ENCODE results near the gene RNF167. TPM values are rescaled to one million over a fixed set of nuclear protein-coding genes. Genes with fewer than 3 reads are reported as not detected.
"Not testable (repeated sequence)": the region's sequence is repeated elsewhere in the genome, so short reads cannot be mapped to it uniquely, and the experiment has no call there.

Gene RNF167
- total and polyA plus RNA-seq, 9 donors = 34.6 to 71.5 (median 69.4) TPM

GRCh38 chr17:4926577-4927335 lies 13.3 kb upstream of the RNF167 start:
- not testable (repeated sequence) for H3K27ac ChIP-seq (ENCODE audit: low read length); H3K9me3 ChIP-seq (replicated peaks; ENCODE audit: control insufficient read depth, low read depth, low read length); H3K36me3 ChIP-seq (ENCODE audit: control insufficient read depth, insufficient read depth, low read length); DNase-seq; H3K4me1 ChIP-seq (ENCODE audit: control insufficient read depth, insufficient read depth, low read length); H3K27me3 ChIP-seq (ENCODE audit: control insufficient read depth, insufficient read depth, low read length); H3K4me3 ChIP-seq (ENCODE audit: low read length)
- WGBS (ENCODE audit: insufficient coverage) = 85% methylated on average over 20 of the region's 24 CpGs

GRCh38 chr17:4928881-4929280 lies 11.2 kb upstream of the RNF167 start:
- no peak overlapping the region for H3K27ac ChIP-seq (ENCODE audit: low read length)
- H3K9me3 ChIP-seq (replicated peaks; ENCODE audit: control insufficient read depth, low read depth, low read length) = no peaks in the 10 kb centered on the region
- DNase-seq = no peak
- H3K4me1 ChIP-seq (ENCODE audit: control insufficient read depth, insufficient read depth, low read length) = peaks cover under 1% of the 10 kb centered on the region
- H3K36me3 ChIP-seq (ENCODE audit: control insufficient read depth, insufficient read depth, low read length) = no peaks in the 10 kb centered on the region
- WGBS (ENCODE audit: insufficient coverage) = 96% methylated on average over 12 of the region's 18 CpGs
- H3K27me3 ChIP-seq (ENCODE audit: control insufficient read depth, insufficient read depth, low read length) = no peaks in the 10 kb centered on the region
- no peak overlapping the region for H3K4me3 ChIP-seq (ENCODE audit: low read length)

- Histone ChIP-seq H3K27me3 (ENCODE audit: control insufficient read depth, insufficient read depth, low read length) (no peaks in the 10 kb centered on the region), H3K36me3 (ENCODE audit: control insufficient read depth, insufficient read depth, low read length) (peaks cover 14% of the 10 kb centered on the region), H3K4me3 (ENCODE audit: low read length) (no peak within 1 kb of the TSS), H3K27ac (ENCODE audit: low read length) (no peak within 1 kb of the TSS), H3K4me1 (ENCODE audit: control insufficient read depth, insufficient read depth, low read length) (peaks cover 8% of the 10 kb centered on the region), H3K9me3 (replicated peaks; ENCODE audit: control insufficient read depth, low read depth, low read length) (no peaks in the 10 kb centered on the region)
- 88% methylated on average over 5 of the region's 14 CpGs for WGBS (ENCODE audit: insufficient coverage)
- DNase-seq = no peak
Measured at GRCh38 chr17:4931963-4932362, 8.1 kb upstream of the RNF167 start, which contains the start of gene GP1BA. Gene GP1BA (plus strand): TSS chr17:4932277. CDS start chr17:4932605, 328 bp downstream.

- peaks cover 22% of the 10 kb centered on the region for H3K36me3 ChIP-seq (ENCODE audit: control insufficient read depth, insufficient read depth, low read length)
- no peaks in the 10 kb centered on the region for H3K9me3 ChIP-seq (replicated peaks; ENCODE audit: control insufficient read depth, low read depth, low read length)
- 91% methylated on average over 12 of the region's 12 CpGs for WGBS (ENCODE audit: insufficient coverage)
- H3K4me3 ChIP-seq (ENCODE audit: low read length) = no peak overlapping the region
- no peak for DNase-seq
- H3K4me1 ChIP-seq (ENCODE audit: control insufficient read depth, insufficient read depth, low read length) = peaks cover 8% of the 10 kb centered on the region
- no peak overlapping the region for H3K27ac ChIP-seq (ENCODE audit: low read length)
- H3K27me3 ChIP-seq (ENCODE audit: control insufficient read depth, insufficient read depth, low read length) = no peaks in the 10 kb centered on the region
Measured at GRCh38 chr17:4932756-4933155, 7.3 kb upstream of the RNF167 start.

- no peaks in the 10 kb centered on the region for H3K9me3 ChIP-seq (replicated peaks; ENCODE audit: control insufficient read depth, low read depth, low read length)
- H3K4me1 ChIP-seq (ENCODE audit: control insufficient read depth, insufficient read depth, low read length) = peaks cover 12% of the 10 kb centered on the region
- no peaks in the 10 kb centered on the region for H3K27me3 ChIP-seq (ENCODE audit: control insufficient read depth, insufficient read depth, low read length)
- no peak for DNase-seq
- H3K4me3 ChIP-seq (ENCODE audit: low read length) = no peak overlapping the region
- 91% methylated on average over 4 of the region's 16 CpGs for WGBS (ENCODE audit: insufficient coverage)
- peaks cover 31% of the 10 kb centered on the region for H3K36me3 ChIP-seq (ENCODE audit: control insufficient read depth, insufficient read depth, low read length)
- no peak overlapping the region for H3K27ac ChIP-seq (ENCODE audit: low read length)
Measured at GRCh38 chr17:4933646-4934045, 6.4 kb upstream of the RNF167 start.

GRCh38 chr17:4934173-4934979 lies 5.7 kb upstream of the RNF167 start:
- 19% methylated on average over 9 of the region's 14 CpGs for WGBS (ENCODE audit: insufficient coverage)
- H3K4me1 ChIP-seq (ENCODE audit: control insufficient read depth, insufficient read depth, low read length) = peaks cover 20% of the 10 kb centered on the region
- no peaks in the 10 kb centered on the region for H3K9me3 ChIP-seq (replicated peaks; ENCODE audit: control insufficient read depth, low read depth, low read length)
- H3K27me3 ChIP-seq (ENCODE audit: control insufficient read depth, insufficient read depth, low read length) = no peaks in the 10 kb centered on the region
- no peak for DNase-seq
- H3K27ac ChIP-seq (ENCODE audit: low read length) = no peak overlapping the region
- H3K36me3 ChIP-seq (ENCODE audit: control insufficient read depth, insufficient read depth, low read length) = peaks cover 31% of the 10 kb centered on the region
- H3K4me3 ChIP-seq (ENCODE audit: low read length) = no peak overlapping the region

GRCh38 chr17:4935650-4936049 lies 4.4 kb upstream of the RNF167 start:
- no peak for DNase-seq
- Histone ChIP-seq H3K27me3 (ENCODE audit: control insufficient read depth, insufficient read depth, low read length) (no peaks in the 10 kb centered on the region), H3K4me3 (ENCODE audit: low read length) (no peak overlapping the region), H3K36me3 (ENCODE audit: control insufficient read depth, insufficient read depth, low read length) (peaks cover 31% of the 10 kb centered on the region), H3K4me1 (ENCODE audit: control insufficient read depth, insufficient read depth, low read length) (peaks cover 21% of the 10 kb centered on the region), H3K9me3 (replicated peaks; ENCODE audit: control insufficient read depth, low read depth, low read length) (no peaks in the 10 kb centered on the region), H3K27ac (ENCODE audit: low read length) (no peak overlapping the region)

GRCh38 chr17:4936436-4936835 lies 3.6 kb upstream of the RNF167 start:
- H3K4me1 ChIP-seq (ENCODE audit: control insufficient read depth, insufficient read depth, low read length) = peaks cover 29% of the 10 kb centered on the region
- no peak for DNase-seq
- 97% methylated on average over 3 of the region's 3 CpGs for WGBS (ENCODE audit: insufficient coverage)

GRCh38 chr17:4937553-4937952 lies 2.5 kb upstream of the RNF167 start:
- Histone ChIP-seq H3K9me3 (replicated peaks; ENCODE audit: control insufficient read depth, low read depth, low read length) (no peaks in the 10 kb centered on the region), H3K27ac (ENCODE audit: low read length) (no peak overlapping the region), H3K4me1 (ENCODE audit: control insufficient read depth, insufficient read depth, low read length) (peaks cover 33% of the 10 kb centered on the region), H3K27me3 (ENCODE audit: control insufficient read depth, insufficient read depth, low read length) (no peaks in the 10 kb centered on the region), H3K4me3 (ENCODE audit: low read length) (no peak overlapping the region), H3K36me3 (ENCODE audit: control insufficient read depth, insufficient read depth, low read length) (peaks cover 41% of the 10 kb centered on the region)
- WGBS (ENCODE audit: insufficient coverage) = 97% methylated on average over 16 of the region's 16 CpGs
- no peak for DNase-seq

More at GRCh38 chr17:4936436-4936835, 3.6 kb upstream of the RNF167 start:
- Histone ChIP-seq H3K27ac (ENCODE audit: low read length) (no peak overlapping the region), H3K9me3 (replicated peaks; ENCODE audit: control insufficient read depth, low read depth, low read length) (no peaks in the 10 kb centered on the region), H3K27me3 (ENCODE audit: control insufficient read depth, insufficient read depth, low read length) (no peaks in the 10 kb centered on the region), H3K36me3 (ENCODE audit: control insufficient read depth, insufficient read depth, low read length) (peaks cover 32% of the 10 kb centered on the region), H3K4me3 (ENCODE audit: low read length) (no peak overlapping the region)

GRCh38 chr17:4938069-4938491 lies 2.0 kb upstream of the RNF167 start:
- no peaks in the 10 kb centered on the region for H3K27me3 ChIP-seq (ENCODE audit: control insufficient read depth, insufficient read depth, low read length)
- H3K4me1 ChIP-seq (ENCODE audit: control insufficient read depth, insufficient read depth, low read length) = peaks cover 33% of the 10 kb centered on the region
- H3K36me3 ChIP-seq (ENCODE audit: control insufficient read depth, insufficient read depth, low read length) = peaks cover 46% of the 10 kb centered on the region
- no peak for DNase-seq
- no peak overlapping the region for H3K27ac ChIP-seq (ENCODE audit: low read length)
- H3K9me3 ChIP-seq (replicated peaks; ENCODE audit: control insufficient read depth, low read depth, low read length) = no peaks in the 10 kb centered on the region
- WGBS (ENCODE audit: insufficient coverage) = 98% methylated on average over 5 of the region's 11 CpGs
- H3K4me3 ChIP-seq (ENCODE audit: low read length) = no peak overlapping the region

Data from muscle of leg (tissue), 11 donors.